Calu3 (cell line): ENCODE data around the gene NUMBL. TPM values are rescaled to one million over a fixed set of nuclear protein-coding genes. Genes with fewer than 3 reads are reported as not detected.

Experiments
- BruUV-seq: library from RNA; stranded (reverse); fragments of 400-500 nt; replicated peaks from 2 replicates; lab custom pipeline; 2021; lab: Mats Ljungman, UMichigan
- CTCF ChIA-PET: fragments of 300-600 bp; sonication (Branson Sonifier 250); formaldehyde crosslinking; loops from one replicate; lab custom pipeline; 2022; ENCODE audit warnings: antibody characterized with exemption; lab: Charles Lee
- DNase-seq: peaks from one replicate; pipeline ENCODE4 v3.0.0; 2022
- H3K27ac Mint-ChIP-seq: one replicate; pipeline ENCODE4 v1.8.0; 2022; ENCODE audit warnings: mixed read lengths; ENCODE audit not compliant: unreplicated experiment
- H3K27me3 Mint-ChIP-seq: one replicate; pipeline ENCODE4 v1.8.0; 2022; ENCODE audit warnings: mixed read lengths; ENCODE audit not compliant: unreplicated experiment
- H3K36me3 Mint-ChIP-seq: one replicate; pipeline ENCODE4 v1.8.0; 2022; ENCODE audit warnings: mild to moderate bottlenecking, moderate library complexity, mixed read lengths; ENCODE audit not compliant: insufficient read depth, unreplicated experiment
- H3K4me1 Mint-ChIP-seq: one replicate; pipeline ENCODE4 v1.8.0; 2022; ENCODE audit warnings: mild to moderate bottlenecking, low read depth, mixed read lengths; ENCODE audit not compliant: unreplicated experiment
- H3K4me3 Mint-ChIP-seq: one replicate; pipeline ENCODE4 v1.8.0; 2022; ENCODE audit warnings: mild to moderate bottlenecking, low read depth, moderate library complexity, mixed read lengths; ENCODE audit not compliant: unreplicated experiment
- H3K9me3 Mint-ChIP-seq: one replicate; pipeline ENCODE4 v1.8.0; 2022; ENCODE audit warnings: low read depth, mixed read lengths; ENCODE audit not compliant: unreplicated experiment
- CTCF ChIP-seq: fragments of 200-600 bp; IDR thresholded peaks from one replicate; pipeline ENCODE4 v1.8.0; 2022; ENCODE audit warnings: antibody characterized with exemption; ENCODE audit not compliant: unreplicated experiment
- intact Hi-C: fragments of 100-400 bp; cut with micrococcal nuclease; formaldehyde crosslinking; loops from one replicate; pipeline ENCODE4 v1.10.0; 2022; ENCODE audit not compliant: unreplicated experiment
- total RNA-seq: library from RNA; stranded (reverse); gene quantifications from 2 replicates; pipeline ENCODE4 v1.2.3, GENCODE V29; 2022

The NUMBL gene
- total RNA-seq, 1 experiment from 2014 or later, result 21.4 TPM

- BruUV-seq, result no TSS peak
- Mint-ChIP-seq H3K9me3 (no peaks in the 10 kb centered on the region), H3K4me3 (no peak overlapping the region), H3K36me3 (peaks cover 6% of the 10 kb centered on the region), H3K27ac (no peak overlapping the region), H3K27me3 (peaks cover 24% of the 10 kb centered on the region), H3K4me1 (peaks cover 9% of the 10 kb centered on the region)
- no peak for DNase-seq
- CTCF ChIA-PET, result interaction anchor here (0.5 to 3.0 kb wide), 4 partner anchors 29 to 430 kb away, joined by 3 to 31 read pairs (median 16); partner anchors contain the start of gene BLVRB
- no peak for TF ChIP-seq CTCF
- intact Hi-C loops, result loop anchor here (10.0 kb wide), 1 partner anchor 328 kb away; no protein-coding TSS in a partner anchor
Measured at GRCh38 chr19:40632311-40633036, 58.0 kb downstream of the NUMBL start.

- CTCF ChIA-PET, result no interaction called here
- Mint-ChIP-seq H3K27ac (no peak overlapping the region), H3K4me3 (no peak overlapping the region), H3K36me3 (peaks cover 11% of the 10 kb centered on the region), H3K9me3 (no peaks in the 10 kb centered on the region), H3K27me3 (peaks cover 20% of the 10 kb centered on the region), H3K4me1 (peaks cover 9% of the 10 kb centered on the region)
- intact Hi-C loops, result loop anchor here (10.0 kb wide), 1 partner anchor 326 kb away; no protein-coding TSS in a partner anchor
- TF ChIP-seq CTCF, result no peak
- BruUV-seq, result no TSS peak
- no peak for DNase-seq
Measured at GRCh38 chr19:40630571-40631160, 59.8 kb downstream of the NUMBL start.

- intact Hi-C loops, result no loop called here
- Mint-ChIP-seq H3K27me3 (peaks cover 6% of the 10 kb centered on the region), H3K9me3 (peaks cover 3% of the 10 kb centered on the region), H3K27ac (no peak overlapping the region), H3K4me3 (no peak overlapping the region), H3K4me1 (peaks cover 9% of the 10 kb centered on the region), H3K36me3 (peaks cover 11% of the 10 kb centered on the region)
- CTCF ChIA-PET, result no interaction called here
- BruUV-seq, result no TSS peak
- no peak for DNase-seq
- no peak for TF ChIP-seq CTCF
Measured at GRCh38 chr19:40629346-40629745, 61.1 kb downstream of the NUMBL start.

- no peaks in the 10 kb centered on the region for H3K27me3 Mint-ChIP-seq
- peaks cover 3% of the 10 kb centered on the region for H3K9me3 Mint-ChIP-seq
- no peaks in the 10 kb centered on the region for H3K4me1 Mint-ChIP-seq
- peaks cover 11% of the 10 kb centered on the region for H3K36me3 Mint-ChIP-seq
- TF ChIP-seq CTCF, result no peak
- no peak overlapping the region for H3K27ac Mint-ChIP-seq
- CTCF ChIA-PET, result no interaction called here
- BruUV-seq, result no TSS peak
- no peak overlapping the region for H3K4me3 Mint-ChIP-seq
- intact Hi-C loops, result no loop called here
- no peak for DNase-seq
Measured at GRCh38 chr19:40627486-40628279, 62.8 kb downstream of the NUMBL start.
